GM21381 (cell line): Measurements from ENCODE around the gene CAPN9.

Source experiments
- ATAC-seq: cut with Tn5 transposase; IDR thresholded peaks from one replicate; pipeline ENCODE4 v1.9.1; 2021; ENCODE audit warnings: mild to moderate bottlenecking, moderate library complexity; ENCODE audit not compliant: unreplicated experiment

Gene CAPN9

GRCh38 chr1:230794431-230794830 lies 47.2 kb downstream of the CAPN9 start:
- no peak for ATAC-seq

- ATAC-seq, result no peak
Observed at GRCh38 chr1:230794871-230795605, 47.9 kb downstream of the CAPN9 start.

GRCh38 chr1:230796626-230797025 lies 49.4 kb downstream of the CAPN9 start:
- no peak for ATAC-seq

GRCh38 chr1:230797376-230797920 lies 50.3 kb downstream of the CAPN9 start:
- no peak for ATAC-seq

- no peak for ATAC-seq
Observed at GRCh38 chr1:230797942-230798365, 50.8 kb downstream of the CAPN9 start.

GRCh38 chr1:230798491-230798890 lies 51.3 kb downstream of the CAPN9 start:
- no peak for ATAC-seq

GRCh38 chr1:230800891-230801840 lies 54.0 kb downstream of the CAPN9 start:
- no peak for ATAC-seq

GRCh38 chr1:230804396-230804795 lies 57.2 kb downstream of the CAPN9 start:
- ATAC-seq, result no peak

- no peak for ATAC-seq
Observed at GRCh38 chr1:230806552-230806951, 59.4 kb downstream of the CAPN9 start.

- ATAC-seq, result no peak
Observed at GRCh38 chr1:230807029-230807428, 59.8 kb downstream of the CAPN9 start.

GRCh38 chr1:230807561-230808280 lies 60.5 kb downstream of the CAPN9 start:
- no peak for ATAC-seq

GRCh38 chr1:230808281-230808872 lies 61.2 kb downstream of the CAPN9 start:
- no peak for ATAC-seq

- no peak for ATAC-seq
Observed at GRCh38 chr1:230809256-230809990, 62.2 kb downstream of the CAPN9 start.

GRCh38 chr1:230812568-230812967 lies 65.4 kb downstream of the CAPN9 start:
- no peak for ATAC-seq

GRCh38 chr1:230814949-230815692 lies 67.9 kb downstream of the CAPN9 start:
- no peak for ATAC-seq

- ATAC-seq, result no peak
Observed at GRCh38 chr1:230816018-230816417, 68.8 kb downstream of the CAPN9 start.

GRCh38 chr1:230818367-230818766 lies 71.2 kb downstream of the CAPN9 start:
- ATAC-seq, result no peak

GRCh38 chr1:230818901-230819300 lies 71.7 kb downstream of the CAPN9 start:
- no peak for ATAC-seq

- ATAC-seq, result no peak
Observed at GRCh38 chr1:230819976-230820375, 72.8 kb downstream of the CAPN9 start.
